Loucy (cell line): ENCODE data around the gene DNAJC30.

Source experiments
- H2AFZ ChIP-seq: fragments of 200-600 bp; sonication (generic); 2 replicates; pipeline ENCODE4 v1.6.0; 2016; ENCODE audit warnings: antibody characterized with exemption, mild to moderate bottlenecking, low read length, moderate library complexity
- H3F3A ChIP-seq: fragments of 200-600 bp; 2 replicates; pipeline ENCODE4 v1.6.0; 2016; ENCODE audit warnings: antibody characterized with exemption, low read depth, mild to moderate bottlenecking
- H3K27me3 ChIP-seq: fragments of 200-600 bp; sonication (generic); 2 replicates; pipeline ENCODE4 v1.6.1; 2014; ENCODE audit warnings: low read length, mild to moderate bottlenecking; ENCODE audit not compliant: insufficient read depth, poor library complexity, severe bottlenecking
- H3K36me3 ChIP-seq: fragments of 200-600 bp; sonication (generic); 2 replicates; pipeline ENCODE4 v1.6.1; 2016; ENCODE audit warnings: low read length; ENCODE audit not compliant: insufficient read depth
- H3K4me1 ChIP-seq: fragments of 200-600 bp; sonication (generic); 2 replicates; pipeline ENCODE4 v1.5.1; 2014; ENCODE audit warnings: low read length, mild to moderate bottlenecking; ENCODE audit not compliant: insufficient read depth, poor library complexity, severe bottlenecking
- H3K4me2 ChIP-seq: fragments of 200-600 bp; sonication (generic); 2 replicates; pipeline ENCODE4 v1.6.0; 2014; ENCODE audit warnings: antibody characterized with exemption, low read length, low read depth, mild to moderate bottlenecking; ENCODE audit not compliant: poor library complexity, severe bottlenecking
- H3K4me3 ChIP-seq: fragments of 200-600 bp; sonication (generic); 2 replicates; pipeline ENCODE4 v1.5.1; 2014; ENCODE audit warnings: low read length, mild to moderate bottlenecking, mixed read lengths; ENCODE audit not compliant: poor library complexity, severe bottlenecking
- H3K79me2 ChIP-seq: fragments of 200-600 bp; sonication (generic); 2 replicates; pipeline ENCODE4 v1.6.1; 2014; ENCODE audit warnings: low read length; ENCODE audit not compliant: insufficient read depth
- H3K9ac ChIP-seq: fragments of 200-600 bp; sonication (generic); 2 replicates; pipeline ENCODE4 v1.6.0; 2014; ENCODE audit warnings: mild to moderate bottlenecking, low read depth, low read length, moderate library complexity; ENCODE audit not compliant: poor library complexity, severe bottlenecking
- H3K9me2 ChIP-seq: fragments of 200-600 bp; sonication (generic); replicated peaks from 2 replicates; pipeline ENCODE4 v1.6.1; 2016; ENCODE audit warnings: low read depth, low read length, mixed read lengths
- H3K9me3 ChIP-seq: fragments of 200-600 bp; sonication (generic); 2 replicates; pipeline ENCODE4 v1.6.1; 2014; ENCODE audit warnings: mild to moderate bottlenecking, antibody characterized with exemption, low read length, low read depth; ENCODE audit not compliant: insufficient read depth
- H4K20me1 ChIP-seq: fragments of 200-600 bp; sonication (generic); 2 replicates; pipeline ENCODE4 v1.6.0; 2014; ENCODE audit warnings: antibody characterized with exemption, low read length, mild to moderate bottlenecking; ENCODE audit not compliant: insufficient read depth, poor library complexity, severe bottlenecking
- CTCF ChIP-seq: fragments of 200-600 bp; sonication (generic); conservative IDR thresholded peaks from 2 replicates; pipeline ENCODE4 v1.5.1; 2014; ENCODE audit warnings: mild to moderate bottlenecking, antibody characterized with exemption, low read length
- EZH2phosphoT487 ChIP-seq: fragments of 200-600 bp; IDR thresholded peaks from 2 replicates; pipeline ENCODE4 v1.6.1; 2018; ENCODE audit warnings: antibody characterized with exemption, mild to moderate bottlenecking, moderate library complexity, borderline replicate concordance

Gene DNAJC30

GRCh38 chr7:73674468-73675124 is 8.7 kb downstream of the DNAJC30 start:
- Histone ChIP-seq H2AFZ (no peak overlapping the region), H3K79me2 (peaks cover 4% of the 10 kb centered on the region; the same call in 1 of the 2 replicates), H3K4me1 (no peaks in the 10 kb centered on the region), H4K20me1 (peaks cover 3% of the 10 kb centered on the region), H3K4me2 (no peak overlapping the region), H3F3A (no peaks in the 10 kb centered on the region), H3K9ac (no peak overlapping the region), H3K9me3 (no peaks in the 10 kb centered on the region), H3K9me2 (no peaks in the 10 kb centered on the region), H3K4me3 (no peak overlapping the region), H3K27me3 (no peaks in the 10 kb centered on the region), H3K36me3 (no peaks in the 10 kb centered on the region)
- TF ChIP-seq EZH2phosphoT487 (no peak), CTCF (no peak)

GRCh38 chr7:73671857-73672445 is 11.3 kb downstream of the DNAJC30 start:
- peaks cover 6% of the 10 kb centered on the region for H3K27me3 ChIP-seq
- no peaks in the 10 kb centered on the region for H3K79me2 ChIP-seq
- peaks cover 9% of the 10 kb centered on the region for H3K4me1 ChIP-seq
- no peak overlapping the region for H2AFZ ChIP-seq
- TF ChIP-seq CTCF (no peak), EZH2phosphoT487 (no peak)
- no peaks in the 10 kb centered on the region for H3K9me3 ChIP-seq
- H3K36me3 ChIP-seq = no peaks in the 10 kb centered on the region
- H3K4me2 ChIP-seq = no peak overlapping the region
- H3K4me3 ChIP-seq = no peak overlapping the region
- no peaks in the 10 kb centered on the region for H4K20me1 ChIP-seq
- no peak overlapping the region for H3K9ac ChIP-seq
- no peaks in the 10 kb centered on the region for H3K9me2 ChIP-seq
- no peaks in the 10 kb centered on the region for H3F3A ChIP-seq

GRCh38 chr7:73671322-73671661 is 12.0 kb downstream of the DNAJC30 start:
- Histone ChIP-seq H3K9me2 (no peaks in the 10 kb centered on the region), H3K9me3 (no peaks in the 10 kb centered on the region), H3K9ac (no peak overlapping the region), H3K79me2 (no peaks in the 10 kb centered on the region), H3K4me3 (no peak overlapping the region), H2AFZ (no peak overlapping the region), H3K36me3 (no peaks in the 10 kb centered on the region), H3K4me2 (no peak overlapping the region), H3K4me1 (peaks cover 9% of the 10 kb centered on the region), H3F3A (no peaks in the 10 kb centered on the region), H3K27me3 (peaks cover 6% of the 10 kb centered on the region), H4K20me1 (no peaks in the 10 kb centered on the region)
- TF ChIP-seq CTCF = no peak
- TF ChIP-seq EZH2phosphoT487 = no peak
